Choroid plexus epithelial cell (primary cell): ENCODE results near the gene C1orf141.

Source experiments
- DNase-seq: peaks from one replicate; pipeline ENCODE4 v3.0.0-alpha.2; 2010; ENCODE audit warnings: low read depth
- H3K4me3 ChIP-seq: 2 replicates; pipeline ENCODE4 v1.5.1; 2011; ENCODE audit warnings: low read depth, mild to moderate bottlenecking, control low read depth, low read length, moderate library complexity
- TF ChIP-seq, protein P1 (sequence below): conservative IDR thresholded peaks from 2 replicates; pipeline ENCODE4 v1.5.1; 2011; ENCODE audit warnings: low read depth, mild to moderate bottlenecking, control low read depth, inconsistent platforms, low read length, moderate library complexity

C1orf141 gene

DNA sequence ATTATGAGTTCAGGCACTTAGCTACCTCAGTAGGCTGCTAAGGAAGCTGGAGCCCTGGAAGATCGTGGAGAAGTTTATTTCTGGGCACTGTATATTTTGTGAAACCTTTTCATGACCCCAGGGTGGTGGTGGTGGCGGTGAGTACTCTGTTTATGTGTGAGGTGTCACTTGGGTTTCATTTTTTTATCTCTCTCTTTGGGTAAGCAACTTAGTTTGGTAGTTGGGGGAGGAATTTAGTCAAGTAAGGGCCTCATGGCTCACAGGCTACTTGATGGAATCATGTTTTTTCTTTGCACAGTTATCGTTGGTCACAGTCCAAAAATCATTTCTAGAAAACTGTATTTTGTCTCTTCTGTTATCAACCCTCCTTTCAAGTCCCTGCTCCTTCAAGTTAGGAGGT lies 33.9 kb downstream of the C1orf141 start:
- TF ChIP-seq, protein P1, sequence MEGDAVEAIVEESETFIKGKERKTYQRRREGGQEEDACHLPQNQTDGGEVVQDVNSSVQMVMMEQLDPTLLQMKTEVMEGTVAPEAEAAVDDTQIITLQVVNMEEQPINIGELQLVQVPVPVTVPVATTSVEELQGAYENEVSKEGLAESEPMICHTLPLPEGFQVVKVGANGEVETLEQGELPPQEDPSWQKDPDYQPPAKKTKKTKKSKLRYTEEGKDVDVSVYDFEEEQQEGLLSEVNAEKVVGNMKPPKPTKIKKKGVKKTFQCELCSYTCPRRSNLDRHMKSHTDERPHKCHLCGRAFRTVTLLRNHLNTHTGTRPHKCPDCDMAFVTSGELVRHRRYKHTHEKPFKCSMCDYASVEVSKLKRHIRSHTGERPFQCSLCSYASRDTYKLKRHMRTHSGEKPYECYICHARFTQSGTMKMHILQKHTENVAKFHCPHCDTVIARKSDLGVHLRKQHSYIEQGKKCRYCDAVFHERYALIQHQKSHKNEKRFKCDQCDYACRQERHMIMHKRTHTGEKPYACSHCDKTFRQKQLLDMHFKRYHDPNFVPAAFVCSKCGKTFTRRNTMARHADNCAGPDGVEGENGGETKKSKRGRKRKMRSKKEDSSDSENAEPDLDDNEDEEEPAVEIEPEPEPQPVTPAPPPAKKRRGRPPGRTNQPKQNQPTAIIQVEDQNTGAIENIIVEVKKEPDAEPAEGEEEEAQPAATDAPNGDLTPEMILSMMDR = no peak
- no peak overlapping the region for H3K4me3 ChIP-seq
- peak; percentile 13 for DNase-seq

DNA sequence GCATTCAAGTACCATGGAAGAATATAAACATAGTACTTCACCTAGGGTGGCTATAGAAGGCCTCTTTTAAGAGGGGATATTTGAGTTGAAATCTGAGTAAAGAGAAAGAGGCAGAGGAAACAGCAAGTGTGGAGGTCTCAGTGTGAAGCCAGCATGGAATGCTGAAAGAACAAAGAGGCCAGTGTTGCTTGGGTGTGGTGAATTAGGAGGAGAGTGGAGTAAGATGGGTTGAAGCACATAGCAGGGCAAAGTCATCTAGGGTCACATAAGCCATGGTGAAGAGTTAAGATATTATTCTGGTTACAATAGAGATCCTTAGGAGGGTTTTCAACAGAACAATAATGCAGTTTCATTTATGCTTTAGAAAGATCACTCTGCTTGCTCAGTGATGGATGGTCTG lies 37.5 kb downstream of the C1orf141 start:
- TF ChIP-seq, protein P1 = no peak
- no peak for DNase-seq

DNA sequence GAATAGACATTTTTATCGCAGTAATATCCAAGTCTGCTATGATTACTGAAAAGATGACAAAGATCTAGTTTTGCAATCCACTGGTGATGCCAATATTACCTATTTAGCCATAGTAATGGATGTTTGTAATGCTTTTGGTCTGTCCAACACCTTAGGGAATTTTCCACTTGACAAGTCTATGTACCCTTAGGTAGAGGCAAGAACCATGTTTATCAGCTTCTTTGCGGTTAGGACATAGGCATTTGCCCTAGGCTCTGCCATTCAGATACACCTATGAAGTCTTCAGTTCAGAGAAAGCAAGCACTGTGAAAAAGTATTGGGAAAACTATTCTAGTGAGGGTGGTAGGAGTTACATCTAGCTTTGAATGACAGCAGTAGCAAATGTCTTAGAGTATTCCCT lies 40.6 kb downstream of the C1orf141 start:
- TF ChIP-seq, protein P1 = no peak

More for the DNA sequence above, 37.5 kb downstream of the C1orf141 start:
- no peak overlapping the region for H3K4me3 ChIP-seq

DNA sequence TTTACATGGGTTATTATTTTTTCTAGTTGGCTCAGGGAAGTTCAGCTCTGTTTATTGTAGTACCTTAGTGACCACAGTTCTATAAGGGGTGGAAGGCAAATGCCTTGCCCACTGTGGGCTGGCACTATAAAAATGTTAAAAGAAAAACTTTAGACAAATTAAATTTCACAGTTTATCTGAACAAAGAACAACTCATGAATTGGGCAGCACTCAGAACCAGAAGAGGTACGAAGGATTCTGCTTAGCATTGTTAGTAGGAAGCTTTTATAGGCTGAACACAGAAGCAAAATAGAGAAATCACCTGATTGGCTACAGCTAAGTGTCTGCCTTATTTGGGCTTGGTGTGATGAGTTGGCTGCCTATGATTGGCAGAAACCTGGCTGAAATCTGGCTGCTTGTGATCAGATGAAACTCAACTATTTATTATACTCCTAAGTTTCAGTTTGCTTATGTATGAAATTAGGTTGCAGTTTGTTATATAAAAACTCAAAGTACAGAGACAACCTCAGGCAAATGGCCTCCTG lies 45.0 kb downstream of the C1orf141 start:
- no peak overlapping the region for H3K4me3 ChIP-seq
- TF ChIP-seq, protein P1 = no peak
- DNase-seq = no peak

More for the DNA sequence above, 40.6 kb downstream of the C1orf141 start:
- no peak overlapping the region for H3K4me3 ChIP-seq
- DNase-seq = no peak

DNA sequence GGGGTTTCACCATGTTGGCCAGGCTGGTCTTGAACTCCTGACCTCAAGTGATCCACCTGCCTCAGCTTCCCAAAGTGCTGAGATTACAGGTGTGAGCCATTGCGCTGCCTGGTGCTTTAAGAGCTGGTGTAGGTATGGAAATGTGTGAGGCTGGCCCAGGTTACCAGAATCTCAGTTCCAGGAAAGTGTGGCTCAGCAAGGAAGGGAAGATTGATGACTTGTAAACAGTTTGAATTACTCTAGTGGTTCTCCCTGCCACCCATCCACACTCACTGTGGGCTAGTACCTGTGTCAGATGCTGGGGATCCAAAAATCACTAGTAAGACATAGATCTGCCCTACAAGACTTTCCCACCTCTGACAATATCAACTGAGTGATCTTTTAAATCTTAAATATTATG lies 46.3 kb downstream of the C1orf141 start:
- DNase-seq = no peak
- TF ChIP-seq, protein P1 = no peak
- no peak overlapping the region for H3K4me3 ChIP-seq

DNA sequence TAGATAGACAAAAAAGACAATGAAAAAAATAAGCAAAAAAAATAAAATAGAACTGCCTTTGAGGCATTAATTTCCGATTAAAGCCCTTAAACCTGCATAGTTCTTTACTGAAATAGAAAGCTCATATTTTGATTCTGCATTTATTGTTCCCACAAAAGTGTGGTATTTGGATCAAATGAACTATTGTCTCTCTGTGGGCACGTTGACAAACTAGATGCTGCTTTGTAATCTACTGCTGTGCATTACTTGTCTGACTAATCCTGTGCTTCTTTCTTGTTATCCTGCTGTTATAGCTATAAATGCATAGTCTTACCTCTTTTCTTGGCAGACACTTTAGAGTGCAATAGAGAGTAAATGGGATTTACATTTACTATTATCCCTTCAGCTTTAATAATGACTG lies 49.4 kb downstream of the C1orf141 start:
- no peak overlapping the region for H3K4me3 ChIP-seq
- no peak for DNase-seq
- TF ChIP-seq, protein P1 = no peak

DNA sequence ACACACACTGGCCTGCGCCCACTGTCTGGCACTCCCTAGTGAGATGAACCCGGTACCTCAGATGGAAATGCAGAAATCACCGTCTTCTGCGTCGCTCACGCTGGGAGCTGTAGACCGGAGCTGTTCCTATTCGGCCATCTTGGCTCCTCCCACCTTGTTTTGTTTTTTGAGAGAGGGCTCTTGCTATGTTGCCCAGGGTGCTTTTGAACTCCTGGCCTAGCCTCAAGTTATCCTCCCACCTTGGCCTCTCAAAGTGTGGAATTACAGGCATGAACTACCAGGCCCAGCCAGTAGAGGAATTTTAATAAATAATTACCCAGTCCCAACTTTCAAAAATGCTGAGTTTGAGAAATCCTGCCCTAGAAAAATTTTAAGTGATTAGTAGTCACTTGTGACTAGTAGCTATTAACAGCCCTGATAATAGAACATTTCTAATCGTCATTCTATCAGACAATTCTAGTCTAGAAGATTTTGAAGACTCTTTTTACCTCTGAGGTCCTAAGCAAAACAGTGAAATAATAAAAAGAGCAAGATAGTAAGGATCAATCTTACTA lies 49.9 kb downstream of the C1orf141 start:
- TF ChIP-seq, protein P1 = no peak
- no peak for DNase-seq
- no peak overlapping the region for H3K4me3 ChIP-seq
